Measurements from ENCODE around the gene KIAA0232.

DNA sequence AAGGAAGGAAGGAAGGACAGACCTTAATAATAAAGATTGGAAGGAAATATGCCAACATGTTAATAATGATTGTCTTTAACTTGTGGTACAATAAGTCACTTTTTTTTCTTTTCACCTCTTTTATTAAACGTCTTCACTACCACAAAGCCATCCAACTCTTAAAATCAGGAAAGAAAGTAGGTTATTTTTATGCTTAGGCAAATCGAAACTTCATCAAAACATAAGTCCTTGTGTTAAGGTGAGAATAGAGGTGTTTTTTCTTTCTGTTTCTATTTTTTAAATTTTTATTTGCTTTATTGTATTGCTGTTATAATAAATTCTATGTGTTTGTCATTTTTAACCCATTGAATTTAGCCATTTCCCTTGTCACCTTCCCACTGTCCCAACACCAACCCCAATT is 40.0 kb upstream of the KIAA0232 start:
- TF ChIP-seq, protein P1, sequence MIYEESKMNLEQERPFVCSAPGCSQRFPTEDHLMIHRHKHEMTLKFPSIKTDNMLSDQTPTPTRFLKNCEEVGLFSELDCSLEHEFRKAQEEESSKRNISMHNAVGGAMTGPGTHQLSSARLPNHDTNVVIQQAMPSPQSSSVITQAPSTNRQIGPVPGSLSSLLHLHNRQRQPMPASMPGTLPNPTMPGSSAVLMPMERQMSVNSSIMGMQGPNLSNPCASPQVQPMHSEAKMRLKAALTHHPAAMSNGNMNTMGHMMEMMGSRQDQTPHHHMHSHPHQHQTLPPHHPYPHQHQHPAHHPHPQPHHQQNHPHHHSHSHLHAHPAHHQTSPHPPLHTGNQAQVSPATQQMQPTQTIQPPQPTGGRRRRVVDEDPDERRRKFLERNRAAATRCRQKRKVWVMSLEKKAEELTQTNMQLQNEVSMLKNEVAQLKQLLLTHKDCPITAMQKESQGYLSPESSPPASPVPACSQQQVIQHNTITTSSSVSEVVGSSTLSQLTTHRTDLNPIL (CRISPR knock-in tag; IDR thresholded peaks at IDR 0.05; ENCODE audit: low read depth) = no peak
- no peak for TF ChIP-seq TCF4 (CRISPR knock-in tag; IDR thresholded peaks at IDR 0.05; ENCODE audit: borderline replicate concordance)

All from SK-N-SH treated with all-trans-retinoic acid at 6 μM for 48 hours (cell line).